Activated CD4-positive, alpha-beta memory T cell treated with anti-CD3 and anti-CD28 coated beads for 36 hours (primary cell): Measurements from ENCODE around the gene GAB2. TPM values are rescaled to one million over a fixed set of nuclear protein-coding genes. Genes with fewer than 3 reads are reported as not detected.

Source experiments
- CTCF ChIA-PET: fragments of 350-600 bp; sonication (Branson Sonifier 250); formaldehyde crosslinking; loops from one replicate; lab custom pipeline; 2021; ENCODE audit warnings: antibody characterized with exemption, inconsistent platforms; lab: Charles Lee
- POLR2A ChIA-PET: fragments of 350-600 bp; sonication (Branson Sonifier 250); formaldehyde crosslinking; loops from one replicate; lab custom pipeline; 2021; ENCODE audit warnings: antibody characterized with exemption; lab: Charles Lee
- DNase-seq: peaks from one replicate; pipeline ENCODE4 v3.0.0-alpha.2; 2020
- H3K27ac Mint-ChIP-seq: one replicate; pipeline ENCODE4 v1.8.0; 2021; ENCODE audit warnings: mixed read lengths
- H3K27me3 Mint-ChIP-seq: one replicate; pipeline ENCODE4 v1.8.0; 2021; ENCODE audit warnings: mixed read lengths
- H3K36me3 Mint-ChIP-seq: one replicate; pipeline ENCODE4 v1.8.0; 2021; ENCODE audit warnings: mixed read lengths
- H3K4me1 Mint-ChIP-seq: one replicate; pipeline ENCODE4 v1.8.0; 2021; ENCODE audit warnings: low read depth, mixed read lengths
- H3K4me3 Mint-ChIP-seq: one replicate; pipeline ENCODE4 v1.8.0; 2021; ENCODE audit warnings: mild to moderate bottlenecking, mixed read lengths
- H3K9me3 Mint-ChIP-seq: one replicate; pipeline ENCODE4 v1.8.0; 2021; ENCODE audit warnings: mixed read lengths
- intact Hi-C: fragments of 100-400 bp; cut with micrococcal nuclease; formaldehyde crosslinking; loops from one replicate; pipeline ENCODE4 v1.15.1; 2023
- total RNA-seq, 2 experiments: library from RNA; stranded (reverse); gene quantifications; one replicate each; pipeline ENCODE4 v1.2.3, GENCODE V29; 2021

Gene GAB2
- total RNA-seq, 2 experiments from 2014 or later: 8.9 to 11.1 TPM

GRCh38 chr11:78426845-78427244 is 9.2 kb upstream of the GAB2 start:
- Mint-ChIP-seq H3K4me3 (no peak overlapping the region), H3K36me3 (peaks cover 4% of the 10 kb centered on the region), H3K4me1 (peaks cover 48% of the 10 kb centered on the region), H3K27me3 (no peaks in the 10 kb centered on the region), H3K9me3 (no peaks in the 10 kb centered on the region), H3K27ac (no peak overlapping the region)
- ChIA-PET CTCF (interaction anchor here (0.9 to 7.8 kb wide), 2 partner anchors 10 to 138 kb away, joined by 3 to 49 read pairs; partner anchors contain the start of gene GAB2), POLR2A (no interaction called here)
- intact Hi-C loops: no loop called here
- DNase-seq: no peak

DNA sequence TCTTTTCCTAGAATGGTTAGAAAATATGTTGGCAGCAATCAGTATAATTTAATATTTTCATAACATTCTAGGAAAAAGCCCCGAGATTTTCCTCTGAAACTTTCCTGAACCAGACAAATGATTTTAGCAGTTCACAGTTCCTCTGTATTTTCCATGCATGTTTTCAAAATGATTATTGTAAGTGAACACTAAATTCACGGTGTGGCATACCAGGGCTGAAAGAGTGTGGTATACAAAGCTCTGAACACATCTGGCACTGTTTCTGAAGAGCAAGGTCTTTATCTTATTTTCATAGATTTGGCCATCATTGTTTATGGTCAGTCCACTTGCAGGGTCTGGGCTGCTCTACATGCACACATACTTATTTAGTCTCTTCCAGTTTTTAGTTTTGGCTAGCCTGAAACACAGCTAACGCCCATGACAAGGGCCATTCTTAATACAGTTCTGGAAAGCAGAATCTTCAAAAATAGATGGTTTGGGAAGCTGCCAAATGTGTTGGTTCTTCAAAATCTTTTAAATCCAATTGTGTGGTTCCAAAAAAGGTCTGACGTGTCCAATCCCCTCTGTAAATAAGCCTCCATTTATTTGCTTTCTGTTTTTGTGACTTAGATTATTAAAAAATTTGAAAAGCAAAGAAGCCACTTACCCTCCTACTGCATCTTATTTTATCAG is 7.9 kb upstream of the GAB2 start:
- Mint-ChIP-seq H3K36me3 (peaks cover 2% of the 10 kb centered on the region), H3K27ac (no peak overlapping the region), H3K9me3 (no peaks in the 10 kb centered on the region), H3K4me3 (no peak overlapping the region), H3K27me3 (peaks cover 5% of the 10 kb centered on the region), H3K4me1 (peaks cover 50% of the 10 kb centered on the region)
- intact Hi-C loops: loop anchor here (2.0 kb wide), 1 partner anchor 39 kb away; no protein-coding TSS in a partner anchor
- ChIA-PET CTCF (interaction anchor here (1.4 to 7.8 kb wide), 2 partner anchors 9 to 139 kb away, joined by 8 to 49 read pairs; partner anchors contain the start of gene GAB2), POLR2A (no interaction called here)
- no peak for DNase-seq

- H3K9me3 Mint-ChIP-seq: no peaks in the 10 kb centered on the region
- H3K36me3 Mint-ChIP-seq: no peaks in the 10 kb centered on the region
- ChIA-PET CTCF (interaction anchor here (1.4 to 7.8 kb wide), 2 partner anchors 8 to 140 kb away, joined by 8 to 49 read pairs; partner anchors contain the start of gene GAB2), POLR2A (no interaction called here)
- peak overlapping the region; percentile 43 for H3K27ac Mint-ChIP-seq
- peaks cover 51% of the 10 kb centered on the region for H3K4me1 Mint-ChIP-seq
- H3K4me3 Mint-ChIP-seq: no peak overlapping the region
- intact Hi-C loops: loop anchor here (2.0 kb wide), 1 partner anchor 40 kb away; no protein-coding TSS in a partner anchor
- peaks cover 7% of the 10 kb centered on the region for H3K27me3 Mint-ChIP-seq
- DNase-seq: no peak
These were observed 7.0 kb upstream of the GAB2 start for GRCh38 chr11:78424334-78425270.

DNA sequence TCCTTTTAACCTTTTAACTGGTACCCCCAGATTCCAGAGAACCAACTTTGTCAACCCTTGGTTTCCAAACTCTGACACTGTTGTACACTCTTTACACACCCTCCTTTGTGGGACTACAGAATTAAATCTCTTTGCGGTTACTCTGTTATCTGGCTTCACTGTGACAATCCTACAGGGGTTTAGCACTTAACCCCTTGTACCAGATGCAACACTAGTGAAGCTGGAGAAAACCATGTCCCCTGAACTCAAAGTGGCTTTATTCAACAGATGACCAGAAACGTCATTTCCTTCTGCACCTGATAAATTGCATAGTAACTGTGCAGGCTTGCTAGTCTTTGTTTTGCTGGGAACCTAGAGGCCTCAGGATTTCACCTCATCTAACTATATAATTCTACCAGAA is 5.6 kb upstream of the GAB2 start:
- Mint-ChIP-seq H3K4me1 (peaks cover 53% of the 10 kb centered on the region), H3K36me3 (no peaks in the 10 kb centered on the region), H3K27me3 (peaks cover 19% of the 10 kb centered on the region), H3K9me3 (no peaks in the 10 kb centered on the region), H3K27ac (no peak overlapping the region), H3K4me3 (no peak overlapping the region)
- DNase-seq: no peak
- intact Hi-C loops: no loop called here
- CTCF ChIA-PET: interaction anchor here (0.7 to 1.3 kb wide), 3 partner anchors 8 to 141 kb away, joined by 3 to 8 read pairs (median 4); no protein-coding TSS in a partner anchor
- POLR2A ChIA-PET: no interaction called here

- Mint-ChIP-seq H3K4me3 (no peak overlapping the region), H3K27ac (no peak overlapping the region), H3K27me3 (peaks cover 19% of the 10 kb centered on the region), H3K36me3 (no peaks in the 10 kb centered on the region), H3K4me1 (peaks cover 43% of the 10 kb centered on the region), H3K9me3 (no peaks in the 10 kb centered on the region)
- ChIA-PET CTCF (interaction anchor here (0.6 to 6.9 kb wide), 6 partner anchors 11 to 155 kb away, joined by 3 to 97 read pairs (median 3); no protein-coding TSS in a partner anchor), POLR2A (no interaction called here)
- DNase-seq: peak; percentile 74
- intact Hi-C loops: no loop called here
These were observed 3.2 kb upstream of the GAB2 start for GRCh38 chr11:78420796-78421209.

- Mint-ChIP-seq H3K36me3 (no peaks in the 10 kb centered on the region), H3K4me3 (no peak overlapping the region), H3K9me3 (no peaks in the 10 kb centered on the region), H3K4me1 (peaks cover 41% of the 10 kb centered on the region), H3K27me3 (peaks cover 19% of the 10 kb centered on the region), H3K27ac (no peak overlapping the region)
- CTCF ChIA-PET: interaction anchor here (0.6 to 6.9 kb wide), 8 partner anchors 12 to 297 kb away, joined by 3 to 97 read pairs (median 3); no protein-coding TSS in a partner anchor
- POLR2A ChIA-PET: no interaction called here
- intact Hi-C loops: no loop called here
- DNase-seq: peak; percentile 66
These were observed 2.7 kb upstream of the GAB2 start for GRCh38 chr11:78420255-78420764.

DNA sequence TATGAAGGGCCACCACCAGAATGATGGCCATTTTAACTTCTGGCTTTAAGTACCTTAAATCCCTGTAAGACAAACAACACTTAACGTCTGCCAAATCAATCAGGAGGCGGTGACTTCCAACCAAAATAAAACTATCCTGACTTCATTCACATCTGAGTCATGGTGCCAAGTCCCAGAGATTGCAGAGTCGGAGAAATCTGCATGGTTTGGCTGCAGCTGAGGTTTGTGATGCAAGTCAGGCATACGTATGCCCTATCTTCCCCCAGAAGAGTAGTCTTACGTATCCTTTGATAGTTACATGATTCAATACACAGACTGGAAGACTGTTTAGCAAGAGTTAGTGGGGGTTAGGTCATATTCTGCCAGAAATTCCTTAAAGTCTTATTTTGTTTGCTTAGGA is 1.7 kb upstream of the GAB2 start:
- DNase-seq: no peak
- H3K36me3 Mint-ChIP-seq: no peaks in the 10 kb centered on the region
- H3K4me1 Mint-ChIP-seq: peaks cover 31% of the 10 kb centered on the region
- peaks cover 19% of the 10 kb centered on the region for H3K27me3 Mint-ChIP-seq
- ChIA-PET POLR2A (no interaction called here), CTCF (interaction anchor here (0.6 to 6.9 kb wide), 10 partner anchors 9 to 191 kb away, joined by 3 to 97 read pairs (median 6); partner anchors contain the start of gene NARS2)
- H3K4me3 Mint-ChIP-seq: no peak overlapping the region
- H3K9me3 Mint-ChIP-seq: no peaks in the 10 kb centered on the region
- intact Hi-C loops: loop anchor here (5.0 kb wide), 6 partner anchors 92 to 597 kb away; partner anchors contain the start of genes AAMDC, ALG8, NDUFC2 and RSF1
- no peak overlapping the region for H3K27ac Mint-ChIP-seq

DNA sequence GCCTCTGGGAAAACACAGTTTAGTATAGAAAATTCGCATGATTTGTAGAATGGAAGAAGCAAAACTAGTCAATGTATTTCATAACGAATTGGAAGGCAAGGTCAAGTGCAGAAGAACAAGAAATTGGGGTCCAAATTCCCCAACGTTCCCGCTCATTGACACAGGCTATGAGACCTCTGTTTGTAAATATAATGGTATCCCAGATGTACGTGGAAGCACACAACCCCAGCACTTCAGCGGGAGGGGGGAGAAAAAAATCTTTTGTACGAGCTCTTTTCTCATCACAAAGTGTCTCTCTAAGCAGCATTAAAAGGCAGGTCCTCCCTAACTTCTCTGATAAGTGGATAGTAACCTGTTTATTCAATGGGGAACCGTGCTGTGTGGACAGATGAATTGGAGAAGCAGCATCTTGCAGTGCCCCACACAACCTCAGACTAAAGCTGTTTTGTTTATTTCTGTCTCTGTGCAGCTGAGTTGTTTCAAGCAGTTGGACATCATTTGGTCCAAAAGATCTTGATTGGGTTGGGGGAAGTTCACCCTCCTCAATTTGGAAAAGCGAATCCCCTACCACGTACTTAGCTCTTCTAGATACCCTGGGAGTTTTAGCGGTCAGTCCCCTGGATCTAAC is 1.1 kb upstream of the GAB2 start:
- peak overlapping the region; percentile 74 for H3K4me3 Mint-ChIP-seq
- no peak for DNase-seq
- intact Hi-C loops: loop anchor here (5.0 kb wide), 6 partner anchors 91 to 596 kb away; partner anchors contain the start of genes AAMDC, ALG8, NDUFC2 and RSF1
- ChIA-PET CTCF (interaction anchor here (0.7 to 6.9 kb wide), 11 partner anchors 9 to 333 kb away, joined by 3 to 97 read pairs (median 4); partner anchors contain the start of genes ALG8 and NARS2), POLR2A (interaction anchor here (1.1 to 1.8 kb wide), 2 partner anchors 126 to 230 kb away, joined by 3 to 5 read pairs; partner anchors contain the start of genes KCTD21 and USP35)
- H3K9me3 Mint-ChIP-seq: no peaks in the 10 kb centered on the region
- peaks cover 19% of the 10 kb centered on the region for H3K27me3 Mint-ChIP-seq
- H3K36me3 Mint-ChIP-seq: no peaks in the 10 kb centered on the region
- peaks cover 28% of the 10 kb centered on the region for H3K4me1 Mint-ChIP-seq
- H3K27ac Mint-ChIP-seq: no peak overlapping the region

DNA sequence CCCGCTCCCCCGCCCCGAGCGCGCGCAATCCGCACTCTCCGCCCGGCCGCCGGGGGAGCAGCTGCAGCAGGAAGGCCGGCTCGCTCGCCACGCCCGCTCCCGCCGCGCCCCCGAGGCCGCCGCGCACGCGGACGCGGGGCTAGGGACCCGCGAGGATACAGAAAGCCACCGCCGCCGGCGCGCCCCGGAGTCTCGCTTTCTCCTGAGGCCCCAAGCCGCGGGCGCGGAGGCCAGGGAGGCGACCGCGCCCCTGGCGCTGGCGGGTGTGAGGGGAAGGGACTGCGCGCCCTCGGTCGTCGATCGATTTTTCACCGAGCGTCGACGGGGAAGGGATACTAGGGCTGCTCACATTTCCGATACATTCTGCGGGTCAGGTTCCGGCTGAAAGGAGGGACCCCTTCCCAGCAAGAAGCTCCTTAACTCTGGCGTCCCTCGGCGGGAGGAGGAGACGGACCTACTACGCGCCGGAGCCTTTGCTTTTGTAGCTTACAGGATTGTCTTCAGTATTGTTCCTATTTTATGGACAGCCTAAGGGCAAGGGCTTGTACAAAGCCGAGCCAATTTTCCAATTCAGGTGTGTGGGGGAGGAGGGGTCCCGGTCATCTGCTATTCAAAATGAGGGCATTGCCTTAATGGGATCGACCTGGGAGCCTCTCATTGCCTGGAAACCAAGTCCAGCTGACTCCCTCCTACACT is 416 bp upstream of the GAB2 start:
- ChIA-PET POLR2A (interaction anchor here (1.1 to 1.8 kb wide), 3 partner anchors 126 to 423 kb away, joined by 3 to 5 read pairs (median 3); partner anchors contain the start of genes KCTD21 and USP35), CTCF (interaction anchor here (0.7 to 6.9 kb wide), 11 partner anchors 10 to 333 kb away, joined by 3 to 97 read pairs (median 4); partner anchors contain the start of genes ALG8 and NARS2)
- Mint-ChIP-seq H3K27me3 (peaks cover 19% of the 10 kb centered on the region), H3K4me1 (peaks cover 28% of the 10 kb centered on the region), H3K9me3 (no peaks in the 10 kb centered on the region), H3K27ac (no peak overlapping the region), H3K4me3 (peak overlapping the region; percentile 74), H3K36me3 (no peaks in the 10 kb centered on the region)
- intact Hi-C loops: loop anchor here (1.0 to 5.0 kb wide), 9 partner anchors 91 to 596 kb away; partner anchors contain the start of genes AAMDC, ALG8, KCTD21 and NDUFC2
- DNase-seq: peak; percentile 81
